Psoas muscle (tissue), 8 donors: ENCODE results near the gene PRR29. TPM values are rescaled to one million over a fixed set of nuclear protein-coding genes. Genes with fewer than 3 reads are reported as not detected.
A peak's percentile ranks its signal among the peaks of the same experiment; 100 is the strongest.

ENCODE experiments used
- ATAC-seq, 4 donors: fragments of 200-7000 bp; cut with Tn5 transposase; one replicate each; pipeline ENCODE4 v1.9.1; 2020; ENCODE audit warnings: moderate library complexity in 3 of 4, mild to moderate bottlenecking in 2 of 4
- DNase-seq, 2 donors: peaks; one replicate each; pipeline ENCODE4 v3.0.0-alpha.2; 2020
- H3K27ac ChIP-seq: fragments of 200-600 bp; one replicate; pipeline ENCODE4 v1.8.0; 2022
- H3K27me3 ChIP-seq, 3 donors: fragments of 200-600 bp in 1 of 3; one replicate each; pipeline versions ENCODE4 v1.6.1 to v1.8.0; 2013 to 2022; ENCODE audit warnings: low read length in 2 of 3, mild to moderate bottlenecking in 2 of 3, moderate library complexity in 1 of 3; ENCODE audit not compliant: insufficient read depth in 3 of 3
- H3K36me3 ChIP-seq, 2 donors: fragments of 200-600 bp in 1 of 2; one replicate each; pipeline versions ENCODE4 v1.6.1 to v1.8.0; 2013 to 2022; ENCODE audit warnings: low read depth in 1 of 2, mild to moderate bottlenecking in 1 of 2, moderate library complexity in 1 of 2; ENCODE audit not compliant: insufficient read depth in 1 of 2
- H3K4me1 ChIP-seq: fragments of 200-600 bp; one replicate; pipeline ENCODE4 v1.8.0; 2022
- H3K4me3 ChIP-seq: fragments of 200-600 bp; one replicate; pipeline ENCODE4 v1.8.0; 2022; ENCODE audit warnings: mild to moderate bottlenecking
- H3K9me3 ChIP-seq: fragments of 200-600 bp; one replicate; pipeline ENCODE4 v1.8.0; 2022
- CTCF ChIP-seq: fragments of 200-600 bp; IDR thresholded peaks from one replicate; pipeline ENCODE4 v1.8.0; 2022; ENCODE audit warnings: antibody characterized with exemption
- WGBS, 3 donors: extraction: QIAGEN DNeasy Blood & Tissue Kit; methylation state at CpG; one replicate each; pipeline versions ENCODE4 v1.1.6 to v1.1.7; 2013; 5-methylcytosine and 5-hydroxymethylcytosine counted together
- intact Hi-C, 2 donors: fragments of 100-400 bp; cut with DNase I; formaldehyde crosslinking; loops; one replicate each; pipeline versions ENCODE4 v1.11.0 to v1.14.2; 2022
- polyA plus RNA-seq, 3 donors: library from polyadenylated mRNA; stranded (reverse); fragments of 200-250 nt; gene quantifications; one replicate each; pipeline ENCODE4 v1.2.3, GENCODE V29; 2013
- total RNA-seq, 4 donors: library from RNA; stranded (reverse); fragmentation: NEBNext Ultra II Directional in 2 of 4; extraction: Animal tissue kit (Norgen Biotek cat#: 25700) in 2 of 4; gene quantifications; one replicate each; pipeline versions ENCODE4 v1.2.1 to v1.2.4, GENCODE V29; 2021 to 2023
- donor health status: healthy with polysubstance abuse.
- donor health status: DM: no; HTN: no; CAD: no; lungs with moderate emphysema.
- donor health status: Bipolar disorder and iron deficiency.
- donor health status: healthy.
- donor health status: DM: yes; HTN: yes; CAD: no.
- donor health status: DM: no; HTN: no; CAD: no.
- donor health status: DM: no; HTN: no; CAD: no.
- donor health status: DM: yes; HTN: yes; CAD: no.

The PRR29 gene
- total and polyA plus RNA-seq, 7 donors, result 0.09 to 0.47 (median 0.16) TPM; not detected in 1

- intact Hi-C loops, result loop anchor here in 1 of 2 donors (5.0 kb wide), 1 partner anchor 36 kb away; no protein-coding TSS in a partner anchor
- H3K27me3 ChIP-seq, result no peaks in the 10 kb centered on the region
- H3K9me3 ChIP-seq, result no peaks in the 10 kb centered on the region
- ATAC-seq (peak in 2 of 4 donors; percentile 5 to 22), DNase-seq (no peak)
- peak overlapping the region; percentile 93 for H3K27ac ChIP-seq
- peak overlapping the region; percentile 66 for H3K4me3 ChIP-seq
- H3K36me3 ChIP-seq, result no peaks in the 10 kb centered on the region
- no peak for TF ChIP-seq CTCF
- H3K4me1 ChIP-seq, result peaks cover 50% of the 10 kb centered on the region
- WGBS, 3 donors, result 31 to 51% (median 39%) methylated on average over 4 to 5 of the region's 5 CpGs
These were observed 10.0 kb upstream of the PRR29 start for GRCh38 chr17:63988127-63988478.

- ATAC-seq, result peak; percentile 66 to 76 (median 69)
These were observed 9.2 kb upstream of the PRR29 start for GRCh38 chr17:63988741-63989621.

GRCh38 chr17:63989622-63990345 is 8.4 kb upstream of the PRR29 start:
- DNase-seq (no peak), ATAC-seq (no peak)
- Histone ChIP-seq H3K4me3 (peak overlapping the region; percentile 66), H3K27me3 (no peaks in the 10 kb centered on the region), H3K9me3 (no peaks in the 10 kb centered on the region), H3K27ac (peak overlapping the region; percentile 93), H3K36me3 (no peaks in the 10 kb centered on the region), H3K4me1 (peaks cover 33% of the 10 kb centered on the region)
- TF ChIP-seq CTCF, result no peak
- 44 to 62% (median 45%) methylated on average over 21 of the region's 21 CpGs for WGBS, 3 donors
- intact Hi-C loops, result loop anchor here (2.0 to 5.0 kb wide), 2 partner anchors 37 to 71 kb away; partner anchors contain the start of gene GH1 (in 2 of the 2)

More at GRCh38 chr17:63988741-63989621, 9.2 kb upstream of the PRR29 start:
- Histone ChIP-seq H3K9me3 (no peaks in the 10 kb centered on the region), H3K36me3 (no peaks in the 10 kb centered on the region), H3K27ac (peak overlapping the region; percentile 93), H3K4me1 (peaks cover 41% of the 10 kb centered on the region), H3K27me3 (no peaks in the 10 kb centered on the region), H3K4me3 (peak overlapping the region; percentile 66)
- DNase-seq, result peak; percentile 67 to 90
- intact Hi-C loops, result loop anchor here in 1 of 2 donors (5.0 kb wide), 1 partner anchor 37 kb away; no protein-coding TSS in a partner anchor
- 24 to 27% (median 25%) methylated on average over 32 to 35 of the region's 35 CpGs for WGBS, 3 donors
- TF ChIP-seq CTCF, result no peak

- WGBS, 3 donors, result 85 to 92% (median 91%) methylated on average over 11 of the region's 11 CpGs
- Histone ChIP-seq H3K4me1 (peaks cover 20% of the 10 kb centered on the region), H3K36me3 (no peaks in the 10 kb centered on the region), H3K4me3 (no peak overlapping the region), H3K9me3 (no peaks in the 10 kb centered on the region), H3K27ac (no peak overlapping the region), H3K27me3 (no peaks in the 10 kb centered on the region)
- no peak for DNase-seq
- intact Hi-C loops, result loop anchor here (2.0 kb wide), 1 partner anchor 73 kb away; the partner anchor contains the start of gene GH1 (in 2 of the 2)
- TF ChIP-seq CTCF, result no peak
- ATAC-seq, result no peak
These were observed 6.5 kb upstream of the PRR29 start for GRCh38 chr17:63991611-63992010.
